Activated T-cell treated with anti-CD3 and anti-CD28 coated beads for 4 hours (primary cell): Measurements from ENCODE around the gene TCOF1.
A peak's percentile ranks its signal among the peaks of the same experiment; 100 is the strongest.
"Not testable (repeated sequence)": the region's sequence is repeated elsewhere in the genome, so short reads cannot be mapped to it uniquely, and the experiment has no call there.

Experiments used
- DNase-seq: peaks from one replicate; pipeline ENCODE4 v3.0.0-alpha.2; 2020

The TCOF1 gene

GRCh38 chr5:150406103-150406722 is 48.7 kb downstream of the TCOF1 start:
- DNase-seq, result no peak

DNA sequence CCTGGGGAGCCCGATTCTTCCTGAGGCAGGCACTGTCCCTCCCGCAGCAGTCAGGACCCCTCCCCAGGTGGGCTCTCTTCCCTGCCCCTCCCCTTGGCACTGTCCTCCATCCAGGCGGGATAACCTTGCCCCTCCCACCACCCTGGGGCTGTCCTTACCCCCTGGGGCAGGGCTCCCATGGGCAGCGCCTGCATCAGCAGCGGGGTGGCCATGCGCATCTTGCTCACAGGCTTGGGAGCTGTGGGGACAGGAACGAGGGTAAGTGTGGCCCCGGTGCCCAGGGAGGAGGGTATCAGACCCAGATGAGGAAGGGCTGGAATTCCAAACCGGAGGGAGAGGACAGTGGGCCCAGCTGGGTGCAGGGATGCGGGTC is 49.2 kb downstream of the TCOF1 start:
- DNase-seq, result no peak

- DNase-seq, result no peak
Observed at GRCh38 chr5:150407096-150407720, 49.7 kb downstream of the TCOF1 start.

GRCh38 chr5:150408231-150408943 is 50.9 kb downstream of the TCOF1 start:
- no peak for DNase-seq

DNA sequence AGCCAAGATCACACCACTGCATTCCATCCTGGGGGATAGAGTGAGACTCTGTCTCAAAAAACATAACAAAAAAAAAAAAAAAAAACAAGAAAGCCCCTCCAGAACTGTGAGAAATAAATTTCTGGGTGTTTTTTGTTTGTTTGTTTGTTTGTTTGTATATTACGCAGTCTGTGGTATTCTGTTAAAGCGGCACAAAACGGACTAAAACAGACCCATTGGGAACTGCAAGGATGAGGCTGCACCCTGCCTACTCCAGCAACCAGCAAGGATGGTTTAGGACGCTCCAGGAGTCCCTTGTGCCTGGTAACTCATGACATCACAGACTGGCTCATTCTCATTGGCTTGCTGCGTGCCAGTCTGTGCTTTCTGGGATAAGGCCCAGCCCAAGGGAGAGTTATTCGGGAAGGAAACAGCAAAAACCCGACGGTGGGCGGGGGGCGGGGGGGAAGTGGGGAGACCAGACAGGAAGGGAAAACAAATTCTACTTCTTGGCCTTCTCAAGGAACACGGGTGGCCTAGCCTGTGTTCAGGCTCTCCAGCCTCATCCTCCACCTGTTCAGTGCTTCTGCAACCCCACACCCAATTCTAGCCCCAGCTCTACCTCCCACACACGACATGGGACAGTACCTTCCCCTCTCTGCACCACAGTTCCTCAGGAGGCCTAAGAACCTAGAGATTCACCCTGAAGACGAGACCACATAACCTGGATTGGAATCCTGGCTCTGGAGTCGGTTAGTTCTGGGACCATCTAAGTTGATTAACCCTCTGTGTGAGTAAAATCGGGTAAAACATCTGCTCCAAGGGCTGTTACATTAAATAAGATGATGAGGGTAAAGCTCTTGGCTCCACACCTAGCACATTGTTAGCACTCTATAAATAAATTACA is 52.4 kb downstream of the TCOF1 start:
- DNase-seq, result peak; percentile 19

GRCh38 chr5:150410524-150411244 is 53.2 kb downstream of the TCOF1 start:
- DNase-seq, result peak; percentile 28

- DNase-seq, result peak; percentile 57
Observed at GRCh38 chr5:150411245-150411979, 53.9 kb downstream of the TCOF1 start.

- DNase-seq, result peak; percentile 85
Observed at GRCh38 chr5:150412319-150413175, 55.0 kb downstream of the TCOF1 start, which contains the start of gene CD74. CD74 (minus strand) TSS chr5:150412910; CDS start chr5:150412749, 161 bp downstream.

GRCh38 chr5:150413176-150413901 is 55.8 kb downstream of the TCOF1 start:
- DNase-seq, result no peak

- DNase-seq, result not testable (repeated sequence)
Observed at GRCh38 chr5:150413902-150414790, 56.6 kb downstream of the TCOF1 start.

DNA sequence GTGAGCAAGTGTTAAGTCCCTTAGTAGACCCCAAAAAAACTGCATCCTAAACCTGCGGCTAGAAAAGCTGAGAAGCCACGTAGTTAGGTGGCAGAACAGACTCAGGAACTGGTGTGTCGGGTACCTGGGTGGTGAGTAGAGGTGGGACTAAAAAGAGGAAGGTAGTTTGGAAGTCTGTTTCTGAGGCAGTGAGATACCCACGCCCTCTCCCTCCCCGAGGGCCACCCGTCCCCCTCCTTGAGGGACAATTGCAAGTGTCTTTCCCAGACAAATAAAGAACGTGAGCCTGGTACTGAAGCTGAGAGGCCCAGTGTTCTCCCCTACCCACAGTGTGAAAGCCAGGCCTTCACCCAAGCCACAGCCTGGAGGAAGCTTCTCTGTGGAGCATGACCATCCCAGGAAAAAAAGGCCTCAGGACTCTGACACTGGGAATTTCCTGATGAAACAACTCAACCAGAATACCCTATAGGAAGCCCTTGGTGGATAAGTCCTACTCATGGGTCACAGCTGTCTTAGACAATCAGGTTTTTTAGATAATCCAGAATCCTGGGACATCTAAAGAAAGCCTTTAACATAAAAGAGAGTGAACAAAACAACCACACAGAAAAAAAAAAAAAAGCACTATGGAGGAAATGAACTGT is 62.3 kb downstream of the TCOF1 start:
- no peak for DNase-seq

DNA sequence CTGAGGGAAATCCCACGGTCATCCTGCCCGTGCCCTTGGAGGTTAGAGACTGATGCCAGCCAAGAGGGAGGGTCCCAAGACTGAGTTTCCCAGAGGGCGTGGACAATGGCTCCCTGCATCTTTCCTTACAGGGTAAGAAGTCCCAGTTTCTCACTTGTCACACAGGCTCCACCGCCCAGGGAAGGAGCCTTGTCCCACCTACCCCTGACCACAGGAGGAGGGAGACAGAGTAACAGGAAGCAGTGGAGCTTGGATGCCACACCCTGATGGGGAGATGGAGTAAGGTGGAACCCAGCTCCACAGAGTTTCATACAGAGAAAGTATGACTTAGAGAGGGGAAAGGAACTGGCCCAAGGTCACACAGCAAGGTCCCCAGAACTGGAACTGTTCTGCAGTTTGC is 64.6 kb downstream of the TCOF1 start:
- no peak for DNase-seq

- DNase-seq, result no peak
Observed at GRCh38 chr5:150422758-150423157, 65.3 kb downstream of the TCOF1 start.

DNA sequence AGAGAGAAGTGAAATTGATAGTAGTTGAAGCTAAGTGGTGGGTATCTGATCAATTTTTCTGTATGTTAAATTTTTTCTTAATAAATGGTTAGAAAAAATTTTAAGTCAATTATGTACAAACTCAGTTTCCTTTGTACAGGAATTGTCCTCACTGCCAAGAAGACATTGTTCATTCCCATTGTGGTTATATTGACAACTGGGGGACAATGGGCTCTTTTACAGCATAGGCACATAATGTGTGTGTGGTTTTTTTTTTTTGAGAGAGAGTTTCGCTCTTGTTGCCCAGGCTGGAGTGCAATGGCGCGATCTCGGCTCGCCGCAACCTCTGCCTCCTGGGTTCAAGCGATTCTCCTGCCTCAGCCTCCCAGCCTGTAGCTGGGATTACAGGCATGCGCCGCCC is 68.7 kb downstream of the TCOF1 start:
- not testable (repeated sequence) for DNase-seq

DNA sequence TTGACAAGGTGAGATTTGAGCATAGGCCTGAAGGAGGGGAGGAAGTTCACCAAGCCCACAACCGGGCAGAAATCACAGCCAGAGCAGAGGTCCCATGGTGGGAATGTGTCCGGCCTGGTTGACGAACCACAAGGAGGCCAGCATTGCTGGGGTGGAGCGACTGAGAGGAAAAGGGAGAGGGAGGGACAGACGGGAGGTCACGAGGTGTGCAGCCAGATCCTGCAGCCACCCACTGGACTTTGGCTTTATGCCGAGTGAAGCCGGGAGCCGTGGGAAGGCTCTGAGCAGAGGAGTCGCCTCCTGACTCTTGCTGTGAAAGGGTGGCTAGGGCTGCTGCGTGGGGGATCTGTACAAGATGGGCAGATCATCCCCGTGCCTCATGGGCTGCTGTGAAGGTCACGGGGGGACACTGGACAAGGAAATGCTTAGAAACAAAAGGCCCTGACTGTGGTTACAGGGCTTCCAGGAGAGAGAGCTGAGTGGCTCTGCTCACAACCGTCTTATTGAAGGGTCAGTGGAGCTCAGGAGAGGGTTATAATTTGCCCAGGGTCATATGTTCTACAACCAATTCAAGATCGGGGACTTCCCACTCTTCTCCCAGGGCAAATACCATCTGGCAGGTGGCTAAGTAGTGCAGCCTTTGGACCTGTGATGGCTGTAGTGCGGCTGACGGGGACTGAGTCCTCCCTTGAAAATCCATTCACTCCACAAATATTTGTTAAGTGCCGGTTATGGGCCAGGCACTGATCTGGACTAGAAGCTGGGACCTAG is 70.8 kb downstream of the TCOF1 start:
- DNase-seq, result no peak

DNA sequence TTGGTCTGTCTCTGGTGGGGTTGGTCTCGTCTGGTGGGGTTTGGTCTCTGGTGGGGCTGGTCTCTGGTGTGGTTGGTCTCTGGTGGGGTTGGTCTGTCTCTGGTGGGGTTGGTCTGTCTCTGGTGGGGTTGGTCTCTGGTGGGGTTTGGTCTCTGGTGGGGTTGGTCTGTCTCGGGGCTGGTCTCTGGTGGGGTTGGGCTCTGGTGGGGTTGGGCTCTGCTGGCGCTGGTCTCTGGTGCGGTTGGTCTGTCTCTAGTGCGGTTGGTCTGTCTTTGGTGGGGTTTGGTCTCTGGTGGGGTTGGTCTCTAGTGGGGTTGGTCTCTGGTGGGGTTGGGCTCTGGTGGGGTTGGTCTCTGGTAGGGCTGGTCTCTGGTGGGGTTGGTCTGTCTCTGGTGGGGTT is 71.5 kb downstream of the TCOF1 start:
- no peak for DNase-seq

- DNase-seq, result no peak
Observed at GRCh38 chr5:150429410-150429873, 71.9 kb downstream of the TCOF1 start.
